Keratinocyte (primary cell): ENCODE results near the gene SLX4IP. TPM values are rescaled to one million over a fixed set of nuclear protein-coding genes. Genes with fewer than 3 reads are reported as not detected.

ENCODE experiments used
- DNase-seq: peaks from one replicate; pipeline ENCODE4 v3.0.0-alpha.2; 2011; ENCODE audit warnings: low read depth, missing footprints, low spot score
- FAIRE-seq: peaks from 2 replicates; lab custom pipeline; 2011; peaks lifted over from hg19 to GRCh38; lab: Jason Lieb, UNC
- H2AFZ ChIP-seq: 2 replicates; pipeline ENCODE4 v1.6.0; 2012; ENCODE audit warnings: low read length, control low read depth, inconsistent platforms; ENCODE audit not compliant: control insufficient read depth
- H3K27ac ChIP-seq: 2 replicates; pipeline ENCODE4 v1.5.1; 2011; ENCODE audit warnings: low read length; ENCODE audit not compliant: control insufficient read depth, insufficient read depth
- H3K27me3 ChIP-seq: 3 replicates; pipeline ENCODE4 v1.6.0; 2011; ENCODE audit warnings: low read length; ENCODE audit not compliant: control insufficient read depth, insufficient read depth; ENCODE audit errors: extremely low read depth
- H3K36me3 ChIP-seq, 2 experiments: 2 replicates in 1 of 2; 3 replicates in 1 of 2; pipeline ENCODE4 v1.5.1; 2011; ENCODE audit warnings: low read length in 2 of 2, mild to moderate bottlenecking in 1 of 2; ENCODE audit not compliant: control insufficient read depth in 2 of 2, insufficient read depth in 2 of 2; ENCODE audit errors: extremely low read depth in 1 of 2
- H3K4me1 ChIP-seq: 3 replicates; pipeline ENCODE4 v1.5.1; 2011; ENCODE audit warnings: low read length; ENCODE audit not compliant: control insufficient read depth, insufficient read depth; ENCODE audit errors: extremely low read depth
- H3K4me2 ChIP-seq: 3 replicates; pipeline ENCODE4 v1.6.0; 2011; ENCODE audit warnings: low read depth, low read length; ENCODE audit not compliant: control insufficient read depth, insufficient read depth; ENCODE audit errors: extremely low read depth
- H3K4me3 ChIP-seq, 3 experiments: fragments of 200-600 bp in 1 of 3; sonication (generic) in 1 of 3; 2 replicates in 2 of 3; 3 replicates in 1 of 3; pipeline ENCODE4 v1.5.1; 2011 to 2016; ENCODE audit warnings: low read length in 3 of 3, mild to moderate bottlenecking in 3 of 3, control low read depth in 2 of 3, inconsistent platforms in 1 of 3, low read depth in 1 of 3, mixed read lengths in 1 of 3, mixed run types in 1 of 3, moderate library complexity in 1 of 3; ENCODE audit not compliant: control insufficient read depth in 2 of 3, insufficient read depth in 2 of 3; ENCODE audit errors: extremely low read depth in 1 of 3
- H3K79me2 ChIP-seq: 2 replicates; pipeline ENCODE4 v1.6.0; 2012; ENCODE audit warnings: low read length; ENCODE audit not compliant: control insufficient read depth, insufficient read depth
- H3K9ac ChIP-seq: 3 replicates; pipeline ENCODE4 v1.6.0; 2011; ENCODE audit warnings: low read length; ENCODE audit not compliant: control insufficient read depth, insufficient read depth; ENCODE audit errors: extremely low read depth
- H3K9me1 ChIP-seq: 3 replicates; pipeline ENCODE4 v1.6.0; 2011; ENCODE audit warnings: low read length; ENCODE audit not compliant: control insufficient read depth, insufficient read depth; ENCODE audit errors: extremely low read depth
- H3K9me3 ChIP-seq: 2 replicates; pipeline ENCODE4 v1.5.1; 2012; ENCODE audit warnings: low read depth, low read length; ENCODE audit not compliant: control insufficient read depth
- H4K20me1 ChIP-seq: 3 replicates; pipeline ENCODE4 v1.6.0; 2011; ENCODE audit warnings: low read length; ENCODE audit not compliant: control insufficient read depth, insufficient read depth; ENCODE audit errors: extremely low read depth
- EZH2 ChIP-seq: IDR thresholded peaks from one replicate; pipeline ENCODE4 v1.6.1; 2012; ENCODE audit warnings: inconsistent platforms, mild to moderate bottlenecking, low read length, moderate library complexity
- dilution Hi-C: fragments of 300-500 bp; cut with MboI; formaldehyde crosslinking; loops from one replicate; pipeline ENCODE4 v1.7.0; 2020; ENCODE audit warnings: low sequenced_read_pairs; ENCODE audit not compliant: extremely low pct_ligation_motif_present
- polyA plus RNA-seq, 5 experiments: library from polyadenylated mRNA; depleted of rRNA in 3 of 5; stranded (reverse) in 3 of 5; stranded (forward) in 1 of 5; unstranded in 1 of 5; fragments of >200 nt; gene quantifications; 1 replicate in 1 of 5; 2 replicates in 3 of 5; 3 replicates in 1 of 5; pipeline versions ENCODE4 v1.2.1 to v1.2.3, GENCODE V29; 2011 to 2012; ENCODE audit warnings: missing spikeins in 2 of 5, low read depth in 1 of 5, low replicate concordance in 1 of 5
- TF ChIP-seq, protein P1 (sequence below), 3 experiments: IDR thresholded peaks in 1 of 3; conservative IDR thresholded peaks in 1 of 3; optimal IDR thresholded peaks in 1 of 3; 2 replicates in 2 of 3; 3 replicates in 1 of 3; pipeline versions ENCODE3 to v1.5.1; 2011; ENCODE audit warnings: low read length in 3 of 3, mild to moderate bottlenecking in 3 of 3, moderate library complexity in 2 of 3, control low read depth in 1 of 3, inconsistent platforms in 1 of 3; ENCODE audit not compliant: insufficient read depth in 2 of 3; ENCODE audit errors: extremely low read depth in 1 of 3

Gene SLX4IP
- polyA plus RNA-seq, 1 donor (not counting 4 experiments of a cell fraction or from before 2014, with no cell fraction given), result 3.0 TPM

DNA sequence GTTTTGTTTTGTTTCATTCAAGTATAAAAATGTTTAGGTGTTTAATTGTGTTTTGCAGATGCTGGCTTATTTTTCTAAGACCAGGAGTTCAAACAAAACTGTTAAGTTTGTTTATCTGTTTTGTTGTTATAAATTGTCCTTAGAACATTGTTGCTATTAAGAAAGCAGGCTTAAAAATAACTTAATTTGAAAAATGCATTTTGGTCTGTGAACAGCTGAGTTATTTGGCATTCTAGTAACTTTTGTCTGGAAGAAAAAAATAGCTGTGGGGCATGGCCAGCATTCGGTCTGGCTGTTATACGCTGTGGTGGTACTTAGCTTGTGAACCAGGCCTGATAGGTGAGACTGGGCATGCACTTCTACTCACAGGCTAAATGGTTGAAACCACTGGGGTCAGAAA lies 37.8 kb downstream of the SLX4IP start:
- H3K79me2 ChIP-seq, result peaks cover 13% of the 10 kb centered on the region
- H3K4me2 ChIP-seq, result no peak overlapping the region
- H3K36me3 ChIP-seq, result no peaks in the 10 kb centered on the region
- no peaks in the 10 kb centered on the region for H3K9me3 ChIP-seq
- H3K4me3 ChIP-seq, result no peak overlapping the region
- no peak overlapping the region for H2AFZ ChIP-seq
- H3K4me1 ChIP-seq, result peaks cover 9% of the 10 kb centered on the region
- no peaks in the 10 kb centered on the region for H3K9me1 ChIP-seq
- H3K27ac ChIP-seq, result no peak overlapping the region
- FAIRE-seq (no peak), DNase-seq (no peak)
- TF ChIP-seq, protein P1, sequence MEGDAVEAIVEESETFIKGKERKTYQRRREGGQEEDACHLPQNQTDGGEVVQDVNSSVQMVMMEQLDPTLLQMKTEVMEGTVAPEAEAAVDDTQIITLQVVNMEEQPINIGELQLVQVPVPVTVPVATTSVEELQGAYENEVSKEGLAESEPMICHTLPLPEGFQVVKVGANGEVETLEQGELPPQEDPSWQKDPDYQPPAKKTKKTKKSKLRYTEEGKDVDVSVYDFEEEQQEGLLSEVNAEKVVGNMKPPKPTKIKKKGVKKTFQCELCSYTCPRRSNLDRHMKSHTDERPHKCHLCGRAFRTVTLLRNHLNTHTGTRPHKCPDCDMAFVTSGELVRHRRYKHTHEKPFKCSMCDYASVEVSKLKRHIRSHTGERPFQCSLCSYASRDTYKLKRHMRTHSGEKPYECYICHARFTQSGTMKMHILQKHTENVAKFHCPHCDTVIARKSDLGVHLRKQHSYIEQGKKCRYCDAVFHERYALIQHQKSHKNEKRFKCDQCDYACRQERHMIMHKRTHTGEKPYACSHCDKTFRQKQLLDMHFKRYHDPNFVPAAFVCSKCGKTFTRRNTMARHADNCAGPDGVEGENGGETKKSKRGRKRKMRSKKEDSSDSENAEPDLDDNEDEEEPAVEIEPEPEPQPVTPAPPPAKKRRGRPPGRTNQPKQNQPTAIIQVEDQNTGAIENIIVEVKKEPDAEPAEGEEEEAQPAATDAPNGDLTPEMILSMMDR (optimal IDR thresholded peaks at IDR 0.05 in 1 of 3, IDR thresholded peaks at IDR 0.05 in 1 of 3, conservative IDR thresholded peaks at IDR 0.05 in 1 of 3; ENCODE audit: extremely low read depth in 1 of 3, insufficient read depth in 2 of 3, low read length in 3 of 3), result no peak
- no peak for TF ChIP-seq EZH2
- dilution Hi-C loops, result no loop called here
- no peaks in the 10 kb centered on the region for H4K20me1 ChIP-seq
- H3K27me3 ChIP-seq, result no peaks in the 10 kb centered on the region
- H3K9ac ChIP-seq, result no peak overlapping the region

- H4K20me1 ChIP-seq, result no peaks in the 10 kb centered on the region
- H3K9me1 ChIP-seq, result no peaks in the 10 kb centered on the region
- no peaks in the 10 kb centered on the region for H3K27me3 ChIP-seq
- H3K9ac ChIP-seq, result no peak overlapping the region
- dilution Hi-C loops, result no loop called here
- FAIRE-seq, result no peak
- DNase-seq, result no peak
- no peak overlapping the region for H3K4me2 ChIP-seq
- TF ChIP-seq, protein P1 (optimal IDR thresholded peaks at IDR 0.05 in 1 of 3, IDR thresholded peaks at IDR 0.05 in 1 of 3, conservative IDR thresholded peaks at IDR 0.05 in 1 of 3; ENCODE audit: extremely low read depth in 1 of 3, insufficient read depth in 2 of 3, low read length in 3 of 3), result no peak
- TF ChIP-seq EZH2, result no peak
- no peaks in the 10 kb centered on the region for H3K36me3 ChIP-seq
- no peak overlapping the region for H3K27ac ChIP-seq
- H3K4me3 ChIP-seq, result no peak overlapping the region
- no peaks in the 10 kb centered on the region for H3K9me3 ChIP-seq
- H2AFZ ChIP-seq, result no peak overlapping the region
- peaks cover 13% of the 10 kb centered on the region for H3K79me2 ChIP-seq
- peaks cover 8% of the 10 kb centered on the region for H3K4me1 ChIP-seq
These were observed 39.6 kb downstream of the SLX4IP start for GRCh38 chr20:10474606-10475184.
